GM12892 (cell line): Measurements from ENCODE around the gene MIA.

Source experiments
- POLR2A ChIP-seq: IDR thresholded peaks from 2 replicates; pipeline ENCODE4 v1.6.1; 2011; ENCODE audit warnings: low read depth, low read length, control low read depth
- POLR2AphosphoS5 ChIP-seq: IDR thresholded peaks from 2 replicates; pipeline ENCODE4 v1.6.1; 2011; ENCODE audit warnings: low read depth, low read length, control low read depth
- TAF1 ChIP-seq: IDR thresholded peaks from 2 replicates; pipeline ENCODE4 v1.6.1; 2011; ENCODE audit warnings: low read depth, mild to moderate bottlenecking, control low read depth, low read length, borderline replicate concordance

DNA sequence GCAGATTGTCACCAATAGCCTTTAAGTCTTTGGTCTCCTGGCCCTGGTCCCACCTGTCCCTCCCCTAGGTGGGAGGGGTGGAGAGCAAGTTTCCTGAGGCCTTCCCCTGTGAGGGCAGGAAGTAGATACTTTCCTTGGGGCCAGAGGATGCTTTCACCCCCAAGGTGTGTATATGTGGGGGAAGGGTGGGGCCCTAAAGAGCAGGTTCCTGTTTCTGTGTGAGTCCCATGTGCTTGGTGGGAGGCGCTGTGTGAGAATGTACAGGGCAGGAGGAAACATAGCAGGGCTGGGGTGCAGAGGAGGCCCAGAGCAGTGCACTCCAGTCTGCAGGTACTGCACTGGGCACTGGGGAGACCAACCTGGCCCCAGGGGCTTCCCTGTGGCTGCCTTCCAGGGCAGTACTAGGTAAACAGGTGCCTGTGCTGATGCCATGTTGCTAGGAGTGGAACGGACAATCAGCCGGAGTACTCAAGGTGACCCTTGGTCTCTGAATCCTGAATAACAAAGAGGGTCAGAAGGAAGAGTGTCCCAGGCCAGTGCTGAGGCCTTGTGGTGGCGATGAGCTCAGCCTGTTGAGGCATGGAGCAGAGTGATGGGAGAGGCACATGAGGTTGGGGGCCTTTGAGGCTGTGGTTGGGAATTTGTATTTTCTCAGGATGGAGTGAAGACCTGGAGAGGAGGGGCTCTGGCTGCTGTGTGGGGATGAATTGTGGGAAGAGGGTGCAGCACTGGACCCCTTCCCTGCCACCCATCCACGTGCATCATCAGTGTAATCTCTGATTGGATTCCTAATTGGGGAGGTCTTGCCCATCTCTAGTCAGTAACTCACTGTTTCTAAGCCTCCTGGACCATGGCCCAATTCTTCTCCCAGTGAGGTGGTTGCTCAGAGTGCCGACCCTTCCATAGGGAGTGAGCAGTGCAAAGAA is 28.8 kb downstream of the MIA start:
- no peak for TF ChIP-seq TAF1
- TF ChIP-seq POLR2A = no peak
- TF ChIP-seq POLR2AphosphoS5 = no peak; the same call in 1 of the 2 replicates
